DMS153 (cell line): ENCODE measurements around the gene STK11.
A peak's percentile ranks its signal among the peaks of the same experiment; 100 is the strongest.

Experiments
- DNase-seq: peaks from one replicate; lab custom pipeline; 2025; lab: John Stamatoyannopoulos, UW

STK11 gene

GRCh38 chr19:1211494-1212234 lies 6.1 kb downstream of the STK11 start:
- no peak for DNase-seq

- peak; percentile 49 for DNase-seq
These were observed 8.1 kb downstream of the STK11 start for GRCh38 chr19:1213391-1214286.

GRCh38 chr19:1214299-1214861 lies 8.8 kb downstream of the STK11 start:
- no peak for DNase-seq

GRCh38 chr19:1214862-1215731 lies 9.5 kb downstream of the STK11 start:
- DNase-seq, result no peak

- no peak for DNase-seq
These were observed 11.2 kb downstream of the STK11 start for GRCh38 chr19:1216756-1217155.

GRCh38 chr19:1217366-1217765 lies 11.8 kb downstream of the STK11 start:
- DNase-seq, result no peak

- DNase-seq, result no peak
These were observed 13.4 kb downstream of the STK11 start for GRCh38 chr19:1218751-1219567.

GRCh38 chr19:1219786-1220476 lies 14.4 kb downstream of the STK11 start:
- no peak for DNase-seq

GRCh38 chr19:1220477-1220930 lies 14.9 kb downstream of the STK11 start:
- no peak for DNase-seq

- DNase-seq, result no peak
These were observed 15.7 kb downstream of the STK11 start for GRCh38 chr19:1220976-1221903.

- DNase-seq, result no peak
These were observed 16.3 kb downstream of the STK11 start for GRCh38 chr19:1221904-1222255.

GRCh38 chr19:1222394-1222793 lies 16.8 kb downstream of the STK11 start:
- DNase-seq, result no peak

GRCh38 chr19:1223018-1223855 lies 17.7 kb downstream of the STK11 start:
- DNase-seq, result no peak

- no peak for DNase-seq
These were observed 18.7 kb downstream of the STK11 start for GRCh38 chr19:1224047-1224825.

- DNase-seq, result no peak
These were observed 19.3 kb downstream of the STK11 start for GRCh38 chr19:1224847-1225246.

GRCh38 chr19:1225440-1226226 lies 20.1 kb downstream of the STK11 start:
- no peak for DNase-seq

- DNase-seq, result no peak
These were observed 20.6 kb downstream of the STK11 start for GRCh38 chr19:1226227-1226518.
